Measurements from ENCODE around the gene METTL25B. TPM values are rescaled to one million over a fixed set of nuclear protein-coding genes. Genes with fewer than 3 reads are reported as not detected.

METTL25B gene
- 13.1 TPM for total RNA-seq

- DNase-seq: peak; percentile 69
These were observed at the start of gene METTL25B for GRCh38 chr1:156727926-156728598. Gene METTL25B (plus strand): TSS chr1:156728469. CDS start chr1:156729105, 636 bp downstream.

- no peak for DNase-seq
These were observed 48.2 kb upstream of the METTL25B start for GRCh38 chr1:156680056-156680455.

- no peak for DNase-seq
These were observed 46.9 kb upstream of the METTL25B start for GRCh38 chr1:156681196-156681960.

GRCh38 chr1:156682166-156682890 lies 45.9 kb upstream of the METTL25B start:
- no peak for DNase-seq

- no peak for DNase-seq
These were observed 44.0 kb upstream of the METTL25B start for GRCh38 chr1:156684227-156684782.

- peak; percentile 76 for DNase-seq
These were observed 39.0 kb upstream of the METTL25B start for GRCh38 chr1:156689035-156689952.

GRCh38 chr1:156689953-156690674 lies 38.2 kb upstream of the METTL25B start:
- DNase-seq: no peak

GRCh38 chr1:156690675-156691036 lies 37.6 kb upstream of the METTL25B start:
- DNase-seq: no peak

GRCh38 chr1:156691191-156691590 lies 37.1 kb upstream of the METTL25B start:
- DNase-seq: no peak

GRCh38 chr1:156691665-156692440 lies 36.4 kb upstream of the METTL25B start:
- no peak for DNase-seq

- DNase-seq: no peak
These were observed 35.8 kb upstream of the METTL25B start for GRCh38 chr1:156692441-156692924.

GRCh38 chr1:156692925-156693847 lies 35.1 kb upstream of the METTL25B start:
- no peak for DNase-seq

- DNase-seq: no peak
These were observed 34.2 kb upstream of the METTL25B start for GRCh38 chr1:156693848-156694689.

GRCh38 chr1:156694690-156694962 lies 33.6 kb upstream of the METTL25B start:
- no peak for DNase-seq

GRCh38 chr1:156696755-156697154 lies 31.5 kb upstream of the METTL25B start:
- DNase-seq: no peak

- DNase-seq: no peak
These were observed 30.8 kb upstream of the METTL25B start for GRCh38 chr1:156697481-156697880.

- no peak for DNase-seq
These were observed 29.3 kb upstream of the METTL25B start for GRCh38 chr1:156698995-156699394.
